Trophoblast cell (in vitro differentiated cells and primary cell): ENCODE results near the gene CST9.

Experiments
- DNase-seq, 2 donors: peaks; one replicate each; pipeline ENCODE4 v3.0.0-alpha.2; 2016
- H2AFZ ChIP-seq: 2 replicates; pipeline ENCODE4 v1.6.1; 2013; ENCODE audit warnings: low read length, moderate library complexity, mild to moderate bottlenecking; ENCODE audit not compliant: insufficient read depth, poor library complexity
- H2AK5ac ChIP-seq: 2 replicates; pipeline ENCODE4 v1.6.1; 2013; ENCODE audit warnings: mild to moderate bottlenecking, low read length
- H2BK120ac ChIP-seq: 2 replicates; pipeline ENCODE4 v1.6.1; 2013; ENCODE audit warnings: low read length, mild to moderate bottlenecking, moderate library complexity; ENCODE audit not compliant: insufficient read depth, poor library complexity
- H2BK12ac ChIP-seq: 2 replicates; pipeline ENCODE4 v1.6.1; 2013; ENCODE audit warnings: mild to moderate bottlenecking, low read length, moderate library complexity
- H2BK5ac ChIP-seq: 2 replicates; pipeline ENCODE4 v1.6.1; 2013; ENCODE audit warnings: low read length, low read depth, moderate library complexity, mild to moderate bottlenecking; ENCODE audit not compliant: poor library complexity
- H3K14ac ChIP-seq: 2 replicates; pipeline ENCODE4 v1.6.1; 2013; ENCODE audit warnings: mild to moderate bottlenecking, low read length
- H3K18ac ChIP-seq: 2 replicates; pipeline ENCODE4 v1.6.1; 2013; ENCODE audit warnings: mild to moderate bottlenecking, low read length
- H3K23ac ChIP-seq: 2 replicates; pipeline ENCODE4 v1.6.1; 2013; ENCODE audit warnings: low read length
- H3K27ac ChIP-seq: 2 replicates; pipeline ENCODE4 v1.5.1; 2013; ENCODE audit warnings: low read depth, mild to moderate bottlenecking, inconsistent platforms, low read length, moderate library complexity
- H3K27me3 ChIP-seq: 2 replicates; pipeline ENCODE4 v1.6.1; 2013; ENCODE audit warnings: inconsistent platforms, mild to moderate bottlenecking, low read length, moderate library complexity; ENCODE audit not compliant: insufficient read depth
- H3K36me3 ChIP-seq, 2 experiments: 1 replicate in 1 of 2; 2 replicates in 1 of 2; pipeline ENCODE4 v1.6.1; 2013; ENCODE audit warnings: low read length in 2 of 2, mild to moderate bottlenecking in 2 of 2, moderate library complexity in 1 of 2; ENCODE audit not compliant: insufficient read depth in 2 of 2, control insufficient read depth in 1 of 2
- H3K4ac ChIP-seq: 2 replicates; pipeline ENCODE4 v1.6.1; 2013; ENCODE audit warnings: low read depth, mild to moderate bottlenecking, low read length, moderate library complexity
- H3K4me1 ChIP-seq, 2 experiments: 1 replicate in 1 of 2; 2 replicates in 1 of 2; pipeline ENCODE4 v1.6.1; 2013; ENCODE audit warnings: low read length in 2 of 2, mild to moderate bottlenecking in 2 of 2, moderate library complexity in 1 of 2; ENCODE audit not compliant: insufficient read depth in 2 of 2, control insufficient read depth in 1 of 2
- H3K4me2 ChIP-seq: 2 replicates; pipeline ENCODE4 v1.6.1; 2013; ENCODE audit warnings: inconsistent platforms, mild to moderate bottlenecking, low read length, moderate library complexity
- H3K4me3 ChIP-seq: 2 replicates; pipeline ENCODE4 v1.5.1; 2013; ENCODE audit warnings: mild to moderate bottlenecking, low read depth, low read length, inconsistent platforms
- H3K79me1 ChIP-seq: one replicate; pipeline ENCODE4 v1.6.1; 2013; ENCODE audit warnings: low read length
- H3K79me2 ChIP-seq: 2 replicates; pipeline ENCODE4 v1.6.1; 2013; ENCODE audit warnings: low read length, mild to moderate bottlenecking; ENCODE audit not compliant: control insufficient read depth, insufficient read depth, poor library complexity
- H3K9ac ChIP-seq: 2 replicates; pipeline ENCODE4 v1.6.1; 2013; ENCODE audit warnings: mild to moderate bottlenecking, low read length
- H3K9me3 ChIP-seq: 2 replicates; pipeline ENCODE4 v1.6.1; 2013; ENCODE audit warnings: low read depth, mild to moderate bottlenecking, control low read depth, inconsistent platforms, low read length; ENCODE audit not compliant: insufficient read depth
- H4K12ac ChIP-seq: 2 replicates; pipeline ENCODE4 v1.6.1; 2013; ENCODE audit warnings: low read depth, mild to moderate bottlenecking, low read length, moderate library complexity
- H4K8ac ChIP-seq: 2 replicates; pipeline ENCODE4 v1.6.1; 2013; ENCODE audit warnings: low read depth, mild to moderate bottlenecking, low read length, moderate library complexity
- H4K91ac ChIP-seq: one replicate; pipeline ENCODE4 v1.6.1; 2013; ENCODE audit warnings: low read depth, mild to moderate bottlenecking, low read length, moderate library complexity
- WGBS: extraction: QIAGEN DNeasy Blood & Tissue Kit; methylation state at CpG from one replicate; pipeline ENCODE4 v1.1.7; 2013; ENCODE audit warnings: missing lambda C conversion rate; ENCODE audit not compliant: insufficient read length, insufficient coverage; ENCODE audit errors: extremely low coverage; 5-methylcytosine and 5-hydroxymethylcytosine counted together

CST9 gene

GRCh38 chr20:23603321-23603720 is 2.4 kb downstream of the CST9 start:
- no peak overlapping the region for H2AK5ac ChIP-seq
- H4K12ac ChIP-seq = no peak overlapping the region
- H2BK12ac ChIP-seq = no peak overlapping the region
- H2AFZ ChIP-seq = no peak overlapping the region
- no CpG with 5 or more reads among the region's 4 CpGs for WGBS
- no peak overlapping the region for H4K91ac ChIP-seq
- H3K27ac ChIP-seq = no peak overlapping the region
- peaks cover 4% of the 10 kb centered on the region for H3K9me3 ChIP-seq
- peaks cover 2 to 4% of the 10 kb centered on the region in 2 experiments for H3K4me1 ChIP-seq
- H3K4ac ChIP-seq = no peak overlapping the region
- H3K23ac ChIP-seq = no peak overlapping the region
- H3K79me1 ChIP-seq = no peaks in the 10 kb centered on the region
- no peak overlapping the region for H2BK5ac ChIP-seq
- H2BK120ac ChIP-seq = no peak overlapping the region
- H3K27me3 ChIP-seq = no peaks in the 10 kb centered on the region
- H3K18ac ChIP-seq = no peak overlapping the region
- no peak overlapping the region for H3K9ac ChIP-seq
- no peak overlapping the region for H3K4me3 ChIP-seq
- H3K79me2 ChIP-seq = no peaks in the 10 kb centered on the region
- no peak overlapping the region for H3K14ac ChIP-seq
- no peak overlapping the region for H3K4me2 ChIP-seq
- H3K36me3 ChIP-seq = no peaks in the 10 kb centered on the region
- no peak for DNase-seq
- H4K8ac ChIP-seq = no peak overlapping the region

DNA sequence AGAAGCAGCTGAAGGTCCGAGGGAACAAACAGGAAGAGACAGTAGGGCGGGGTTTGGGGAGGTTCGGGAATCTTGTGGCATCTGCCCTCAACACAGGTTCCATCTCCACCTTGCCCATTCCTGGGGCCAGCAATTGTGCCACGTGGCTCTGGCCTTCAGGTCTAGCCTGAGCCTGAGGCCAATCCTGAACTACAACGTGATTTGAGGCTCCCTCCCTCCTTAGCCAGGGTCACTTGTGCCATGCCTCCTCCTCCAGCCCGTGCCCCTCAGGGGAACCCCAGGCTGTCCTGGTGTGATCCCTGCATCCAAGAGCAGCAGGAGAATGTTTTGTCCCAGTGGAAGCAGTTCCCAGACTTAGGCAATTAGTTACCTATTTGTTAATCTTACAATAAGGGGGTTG is 3.0 kb downstream of the CST9 start:
- Histone ChIP-seq H3K9me3 (peaks cover 4% of the 10 kb centered on the region), H3K9ac (no peak overlapping the region), H4K12ac (no peak overlapping the region), H3K4me2 (no peak overlapping the region), H3K36me3 (no peaks in the 10 kb centered on the region), H3K27me3 (no peaks in the 10 kb centered on the region), H2AK5ac (no peak overlapping the region), H4K91ac (no peak overlapping the region), H3K79me2 (no peaks in the 10 kb centered on the region), H2BK120ac (no peak overlapping the region), H3K4ac (no peak overlapping the region), H2AFZ (no peak overlapping the region), H3K79me1 (no peaks in the 10 kb centered on the region), H2BK12ac (no peak overlapping the region), H2BK5ac (no peak overlapping the region), H4K8ac (no peak overlapping the region), H3K27ac (no peak overlapping the region), H3K23ac (no peak overlapping the region), H3K4me1 (peaks cover 2 to 4% of the 10 kb centered on the region in 2 experiments), H3K14ac (no peak overlapping the region), H3K18ac (no peak overlapping the region), H3K4me3 (no peak overlapping the region)
- no peak for DNase-seq
- WGBS = no CpG with 5 or more reads among the region's 6 CpGs

GRCh38 chr20:23602241-23602640 is 3.5 kb downstream of the CST9 start:
- Histone ChIP-seq H3K9me3 (peaks cover 4% of the 10 kb centered on the region), H3K4me1 (peaks cover 2 to 4% of the 10 kb centered on the region in 2 experiments), H3K4me3 (no peak overlapping the region), H2AFZ (no peak overlapping the region), H3K23ac (no peak overlapping the region), H3K14ac (no peak overlapping the region), H3K4ac (no peak overlapping the region), H2BK12ac (no peak overlapping the region), H3K27me3 (no peaks in the 10 kb centered on the region), H4K12ac (no peak overlapping the region), H3K18ac (no peak overlapping the region), H3K79me1 (no peaks in the 10 kb centered on the region), H2BK5ac (no peak overlapping the region), H3K4me2 (no peak overlapping the region), H3K9ac (no peak overlapping the region), H2BK120ac (no peak overlapping the region), H4K8ac (no peak overlapping the region), H3K79me2 (no peaks in the 10 kb centered on the region), H2AK5ac (no peak overlapping the region), H4K91ac (no peak overlapping the region), H3K27ac (no peak overlapping the region), H3K36me3 (no peaks in the 10 kb centered on the region)
- no CpG with 5 or more reads among the region's 2 CpGs for WGBS
- DNase-seq = no peak

DNA sequence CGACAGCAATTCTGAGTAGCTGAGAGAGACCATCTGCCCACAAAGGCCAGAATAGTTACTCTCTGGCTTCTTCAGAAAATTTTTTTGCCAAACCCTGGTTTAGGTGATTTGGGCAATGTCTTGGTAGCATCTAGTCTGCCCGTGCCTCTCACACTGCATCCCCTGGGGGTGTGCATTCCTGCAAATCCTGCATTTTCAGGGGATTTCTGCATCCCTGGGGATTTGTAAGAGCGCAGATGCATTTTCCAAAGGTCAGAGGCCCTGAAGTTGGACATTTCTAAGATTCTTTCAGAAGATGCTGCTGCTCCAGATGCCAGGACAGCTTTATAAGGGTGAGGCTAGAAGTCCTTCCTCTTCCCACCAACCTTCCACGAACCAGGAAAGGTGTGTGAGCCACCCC is 4.0 kb downstream of the CST9 start:
- H4K91ac ChIP-seq = no peak overlapping the region
- no peak overlapping the region for H3K4ac ChIP-seq
- H4K12ac ChIP-seq = no peak overlapping the region
- H3K9me3 ChIP-seq = peaks cover 4% of the 10 kb centered on the region
- no peaks in the 10 kb centered on the region for H3K36me3 ChIP-seq
- H3K4me3 ChIP-seq = no peak overlapping the region
- H2AK5ac ChIP-seq = no peak overlapping the region
- no peak overlapping the region for H3K4me2 ChIP-seq
- H2BK12ac ChIP-seq = no peak overlapping the region
- no peak overlapping the region for H3K23ac ChIP-seq
- H2BK120ac ChIP-seq = no peak overlapping the region
- H4K8ac ChIP-seq = no peak overlapping the region
- H3K18ac ChIP-seq = no peak overlapping the region
- no peaks in the 10 kb centered on the region for H3K27me3 ChIP-seq
- H3K79me1 ChIP-seq = no peaks in the 10 kb centered on the region
- peak in 1 of 2 donors; percentile 10 for DNase-seq
- H3K4me1 ChIP-seq = peaks cover 2 to 4% of the 10 kb centered on the region in 2 experiments
- H2AFZ ChIP-seq = no peak overlapping the region
- no peaks in the 10 kb centered on the region for H3K79me2 ChIP-seq
- H3K14ac ChIP-seq = no peak overlapping the region
- no peak overlapping the region for H2BK5ac ChIP-seq
- H3K9ac ChIP-seq = no peak overlapping the region
- no peak overlapping the region for H3K27ac ChIP-seq
- WGBS = no CpG with 5 or more reads among the region's 4 CpGs
